Naive thymus-derived CD8-positive, alpha-beta T cell (primary cell): Measurements from ENCODE around the gene CCDC13. TPM values are rescaled to one million over a fixed set of nuclear protein-coding genes. Genes with fewer than 3 reads are reported as not detected.
A peak's percentile ranks its signal among the peaks of the same experiment; 100 is the strongest.

Source experiments
- ATAC-seq, 2 donors: fragments of 150-1000 bp; cut with Tn5 transposase in 1 of 2; sonication (Bioruptor Pico), chemical (Tn5 transposase) in 1 of 2; 1 replicate in 1 of 2; 2 replicates in 1 of 2; pipeline ENCODE4 v1.10.0; 2021; ENCODE audit warnings: mild to moderate bottlenecking in 2 of 2, moderate library complexity in 2 of 2
- POLR2A ChIA-PET: fragments of 350-600 bp; sonication (Branson Sonifier 250); formaldehyde crosslinking; loops from one replicate; lab custom pipeline; 2021; ENCODE audit warnings: antibody characterized with exemption; lab: Charles Lee
- DNase-seq, 10 donors: peaks; one replicate each; pipeline versions ENCODE4 v3.0.0 to v3.0.0-alpha.2; 2020 to 2022
- H3K27ac Mint-ChIP-seq, 10 donors: one replicate each; pipeline ENCODE4 v1.8.0; 2020 to 2022; ENCODE audit warnings: mild to moderate bottlenecking in 10 of 10, mixed read lengths in 10 of 10, moderate library complexity in 4 of 10, inconsistent platforms in 1 of 10
- H3K27me3 Mint-ChIP-seq, 5 donors: one replicate each; pipeline ENCODE4 v1.8.0; 2021 to 2022; ENCODE audit warnings: mixed read lengths in 5 of 5
- H3K36me3 Mint-ChIP-seq, 3 donors: one replicate each; pipeline ENCODE4 v1.8.0; 2020 to 2022; ENCODE audit warnings: mixed read lengths in 3 of 3, mild to moderate bottlenecking in 2 of 3, inconsistent platforms in 1 of 3
- H3K4me1 Mint-ChIP-seq, 4 donors: one replicate each; pipeline ENCODE4 v1.8.0; 2021 to 2022; ENCODE audit warnings: mixed read lengths in 4 of 4
- H3K4me3 Mint-ChIP-seq, 10 donors: one replicate each; pipeline ENCODE4 v1.8.0; 2020 to 2022; ENCODE audit warnings: mild to moderate bottlenecking in 10 of 10, mixed read lengths in 10 of 10, moderate library complexity in 6 of 10, inconsistent platforms in 1 of 10
- H3K9me3 Mint-ChIP-seq, 9 donors: one replicate each; pipeline ENCODE4 v1.8.0; 2020 to 2022; ENCODE audit warnings: mixed read lengths in 9 of 9, mild to moderate bottlenecking in 3 of 9, inconsistent platforms in 1 of 9, moderate library complexity in 1 of 9
- polyA plus RNA-seq, 3 donors: library from polyadenylated mRNA; unstranded; fragments of 300-500 nt; fragmentation: Illumina TruSeq; gene quantifications; one replicate each; pipeline ENCODE4 v1.2.3, GENCODE V29; 2021
- total RNA-seq, 8 experiments: library from RNA in 2 of 8; stranded (reverse) in 2 of 8; gene quantifications; one replicate each; pipeline ENCODE4 v1.2.3 and lab custom pipeline; 2021 to 2026

CCDC13 gene
- total and polyA plus RNA-seq, 5 experiments from 2014 or later: 0.73 to 0.88 TPM; not detected in 3

- Mint-ChIP-seq H3K36me3 (no peaks in the 10 kb centered on the region), H3K27me3 (no peaks in the 10 kb centered on the region), H3K9me3 (no peaks in the 10 kb centered on the region), H3K4me1 (peaks cover 0 to 20% (median 15%) of the 10 kb centered on the region in 4 donors), H3K4me3 (no peak overlapping the region), H3K27ac (peak overlapping the region in 3 of 10 donors; percentile 14 to 45 (median 33))
- no peak for ATAC-seq
- POLR2A ChIA-PET: no interaction called here
- DNase-seq: no peak
Observed at GRCh38 chr3:42746455-42747450, 26.3 kb downstream of the CCDC13 start.

GRCh38 chr3:42745776-42746454 lies 27.1 kb downstream of the CCDC13 start:
- no peak for DNase-seq
- Mint-ChIP-seq H3K4me3 (no peak overlapping the region), H3K27me3 (no peaks in the 10 kb centered on the region), H3K4me1 (peaks cover 0 to 20% (median 15%) of the 10 kb centered on the region in 4 donors), H3K9me3 (no peaks in the 10 kb centered on the region), H3K36me3 (no peaks in the 10 kb centered on the region), H3K27ac (peak overlapping the region in 2 of 10 donors; percentile 33 to 53)
- ATAC-seq: no peak
- POLR2A ChIA-PET: no interaction called here

- POLR2A ChIA-PET: no interaction called here
- Mint-ChIP-seq H3K27ac (peak overlapping the region in 1 of 10 donors; percentile 69), H3K9me3 (no peaks in the 10 kb centered on the region), H3K4me3 (no peak overlapping the region), H3K27me3 (no peaks in the 10 kb centered on the region), H3K36me3 (no peaks in the 10 kb centered on the region), H3K4me1 (peaks cover 0 to 20% (median 15%) of the 10 kb centered on the region in 4 donors)
- ATAC-seq (no peak), DNase-seq (no peak)
Observed at GRCh38 chr3:42745291-42745745, 27.7 kb downstream of the CCDC13 start.

GRCh38 chr3:42743204-42743995 lies 29.7 kb downstream of the CCDC13 start:
- no peaks in the 10 kb centered on the region for H3K9me3 Mint-ChIP-seq
- H3K27me3 Mint-ChIP-seq: no peaks in the 10 kb centered on the region
- POLR2A ChIA-PET: no interaction called here
- H3K4me1 Mint-ChIP-seq: peaks cover 0 to 22% (median 13%) of the 10 kb centered on the region in 4 donors
- no peaks in the 10 kb centered on the region for H3K36me3 Mint-ChIP-seq
- no peak overlapping the region for H3K4me3 Mint-ChIP-seq
- ATAC-seq: no peak
- no peak overlapping the region for H3K27ac Mint-ChIP-seq
- DNase-seq: no peak

GRCh38 chr3:42742688-42743087 lies 30.4 kb downstream of the CCDC13 start:
- H3K36me3 Mint-ChIP-seq: no peaks in the 10 kb centered on the region
- H3K4me1 Mint-ChIP-seq: peaks cover 0 to 15% (median 6%) of the 10 kb centered on the region in 4 donors
- ATAC-seq (no peak), DNase-seq (no peak)
- no peaks in the 10 kb centered on the region for H3K27me3 Mint-ChIP-seq
- no peak overlapping the region for H3K4me3 Mint-ChIP-seq
- H3K27ac Mint-ChIP-seq: no peak overlapping the region
- POLR2A ChIA-PET: no interaction called here
- no peaks in the 10 kb centered on the region for H3K9me3 Mint-ChIP-seq

GRCh38 chr3:42742259-42742658 lies 30.8 kb downstream of the CCDC13 start:
- no peak overlapping the region for H3K4me3 Mint-ChIP-seq
- no peak for ATAC-seq
- H3K27me3 Mint-ChIP-seq: no peaks in the 10 kb centered on the region
- POLR2A ChIA-PET: no interaction called here
- DNase-seq: no peak
- H3K36me3 Mint-ChIP-seq: no peaks in the 10 kb centered on the region
- peaks cover 0 to 11% (median 2%) of the 10 kb centered on the region in 4 donors for H3K4me1 Mint-ChIP-seq
- no peaks in the 10 kb centered on the region for H3K9me3 Mint-ChIP-seq
- H3K27ac Mint-ChIP-seq: no peak overlapping the region

GRCh38 chr3:42741796-42742195 lies 31.3 kb downstream of the CCDC13 start:
- ATAC-seq: no peak
- Mint-ChIP-seq H3K27ac (no peak overlapping the region), H3K4me1 (peaks cover 0 to 9% (median under 1%) of the 10 kb centered on the region in 4 donors), H3K36me3 (no peaks in the 10 kb centered on the region), H3K4me3 (no peak overlapping the region), H3K9me3 (no peaks in the 10 kb centered on the region), H3K27me3 (no peaks in the 10 kb centered on the region)
- POLR2A ChIA-PET: no interaction called here
- DNase-seq: no peak

- no peak overlapping the region for H3K27ac Mint-ChIP-seq
- no peak for ATAC-seq
- H3K9me3 Mint-ChIP-seq: no peaks in the 10 kb centered on the region
- DNase-seq: no peak
- no peaks in the 10 kb centered on the region for H3K27me3 Mint-ChIP-seq
- POLR2A ChIA-PET: no interaction called here
- peaks cover 0 to 6% (median under 1%) of the 10 kb centered on the region in 4 donors for H3K4me1 Mint-ChIP-seq
- no peaks in the 10 kb centered on the region for H3K36me3 Mint-ChIP-seq
- H3K4me3 Mint-ChIP-seq: no peak overlapping the region
Observed at GRCh38 chr3:42739401-42740158, 33.5 kb downstream of the CCDC13 start.

GRCh38 chr3:42736531-42736930 lies 36.5 kb downstream of the CCDC13 start:
- H3K36me3 Mint-ChIP-seq: no peaks in the 10 kb centered on the region
- no peak for ATAC-seq
- no peak overlapping the region for H3K4me3 Mint-ChIP-seq
- no peaks in the 10 kb centered on the region for H3K27me3 Mint-ChIP-seq
- DNase-seq: no peak
- H3K4me1 Mint-ChIP-seq: peaks cover 0 to 6% (median 0%) of the 10 kb centered on the region in 4 donors
- H3K9me3 Mint-ChIP-seq: no peaks in the 10 kb centered on the region
- POLR2A ChIA-PET: no interaction called here
- peak overlapping the region in 1 of 10 donors; percentile 26 for H3K27ac Mint-ChIP-seq

GRCh38 chr3:42736081-42736480 lies 37.0 kb downstream of the CCDC13 start:
- H3K4me1 Mint-ChIP-seq: peaks cover 0 to 6% (median 0%) of the 10 kb centered on the region in 4 donors
- H3K36me3 Mint-ChIP-seq: no peaks in the 10 kb centered on the region
- no peak for ATAC-seq
- no peaks in the 10 kb centered on the region for H3K9me3 Mint-ChIP-seq
- POLR2A ChIA-PET: no interaction called here
- H3K27ac Mint-ChIP-seq: no peak overlapping the region
- no peak for DNase-seq
- H3K27me3 Mint-ChIP-seq: no peaks in the 10 kb centered on the region
- H3K4me3 Mint-ChIP-seq: no peak overlapping the region

- H3K9me3 Mint-ChIP-seq: no peaks in the 10 kb centered on the region
- ATAC-seq: no peak
- H3K4me1 Mint-ChIP-seq: peaks cover 0 to 6% (median 0%) of the 10 kb centered on the region in 4 donors
- no peak overlapping the region for H3K4me3 Mint-ChIP-seq
- H3K27ac Mint-ChIP-seq: no peak overlapping the region
- DNase-seq: no peak
- POLR2A ChIA-PET: no interaction called here
- no peaks in the 10 kb centered on the region for H3K27me3 Mint-ChIP-seq
- H3K36me3 Mint-ChIP-seq: no peaks in the 10 kb centered on the region
Observed at GRCh38 chr3:42735615-42736014, 37.4 kb downstream of the CCDC13 start.

GRCh38 chr3:42735019-42735418 lies 38.0 kb downstream of the CCDC13 start:
- DNase-seq (no peak), ATAC-seq (no peak)
- H3K27ac Mint-ChIP-seq: no peak overlapping the region
- POLR2A ChIA-PET: no interaction called here
- no peaks in the 10 kb centered on the region for H3K36me3 Mint-ChIP-seq
- H3K4me1 Mint-ChIP-seq: peaks cover 0 to 6% (median 0%) of the 10 kb centered on the region in 4 donors
- no peak overlapping the region for H3K4me3 Mint-ChIP-seq
- H3K9me3 Mint-ChIP-seq: no peaks in the 10 kb centered on the region
- peaks cover 0 to under 1% (median 0%) of the 10 kb centered on the region in 5 donors for H3K27me3 Mint-ChIP-seq
